Brain microvascular endothelial cell (primary cell): ENCODE data around the gene THADA.

ENCODE experiments used
- DNase-seq: peaks from one replicate; pipeline ENCODE4 v3.0.0-alpha.2; 2020
- H3K27ac ChIP-seq: fragments of 250-450 bp; sonication (Bioruptor Pico); 2 replicates; pipeline ENCODE4 v1.5.1; 2020; ENCODE audit warnings: mild to moderate bottlenecking, moderate library complexity
- H3K27me3 ChIP-seq: fragments of 250-450 bp; sonication (Bioruptor Pico); replicated peaks from 2 replicates; pipeline ENCODE4 v1.5.1; 2020; ENCODE audit warnings: mild to moderate bottlenecking
- H3K36me3 ChIP-seq: fragments of 250-450 bp; sonication (Bioruptor Pico); replicated peaks from 2 replicates; pipeline ENCODE4 v1.5.1; 2020; ENCODE audit warnings: mild to moderate bottlenecking
- H3K4me3 ChIP-seq: 2 replicates; pipeline ENCODE4 v1.5.1; 2011; ENCODE audit warnings: low read depth, mild to moderate bottlenecking, control low read depth, low read length, moderate library complexity
- CTCF ChIP-seq: IDR thresholded peaks from 2 replicates; pipeline ENCODE4 v1.5.1; 2011; ENCODE audit warnings: low read depth, mild to moderate bottlenecking, moderate library complexity, low read length, control low read depth, inconsistent platforms; ENCODE audit errors: missing control alignments
- in situ Hi-C: cut with HindIII; loops from 2 replicates; pipeline ENCODE4 v1.10.0; 2017; ENCODE audit warnings: low sequenced_read_pairs, low pct_ligation_motif_present

The THADA gene

GRCh38 chr2:43569921-43570320 is 25.9 kb downstream of the THADA start:
- H3K36me3 ChIP-seq, result peaks cover 27% of the 10 kb centered on the region
- H3K27me3 ChIP-seq, result no peaks in the 10 kb centered on the region
- in situ Hi-C loops, result no loop called here
- H3K27ac ChIP-seq, result no peak overlapping the region
- no peak for DNase-seq
- H3K4me3 ChIP-seq, result no peak overlapping the region
- TF ChIP-seq CTCF, result no peak

GRCh38 chr2:43568228-43568627 is 27.6 kb downstream of the THADA start:
- Histone ChIP-seq H3K4me3 (no peak overlapping the region), H3K27me3 (no peaks in the 10 kb centered on the region), H3K36me3 (peaks cover 20% of the 10 kb centered on the region), H3K27ac (no peak overlapping the region)
- in situ Hi-C loops, result no loop called here
- TF ChIP-seq CTCF, result no peak
- DNase-seq, result no peak

- Histone ChIP-seq H3K4me3 (no peak overlapping the region), H3K27me3 (no peaks in the 10 kb centered on the region), H3K36me3 (peaks cover 10% of the 10 kb centered on the region), H3K27ac (no peak overlapping the region)
- DNase-seq, result no peak
- TF ChIP-seq CTCF, result no peak
- in situ Hi-C loops, result no loop called here
Measured at GRCh38 chr2:43566461-43566729, 29.4 kb downstream of the THADA start.

- no peak for DNase-seq
- no peak for TF ChIP-seq CTCF
- Histone ChIP-seq H3K27me3 (no peaks in the 10 kb centered on the region), H3K27ac (no peak overlapping the region), H3K36me3 (no peaks in the 10 kb centered on the region), H3K4me3 (no peak overlapping the region)
- in situ Hi-C loops, result no loop called here
Measured at GRCh38 chr2:43563679-43564078, 32.2 kb downstream of the THADA start.

GRCh38 chr2:43560231-43560547 is 35.6 kb downstream of the THADA start:
- in situ Hi-C loops, result no loop called here
- TF ChIP-seq CTCF, result no peak
- peaks cover 6% of the 10 kb centered on the region for H3K36me3 ChIP-seq

GRCh38 chr2:43559391-43560230 is 36.2 kb downstream of the THADA start:
- no peak for DNase-seq
- Histone ChIP-seq H3K27me3 (no peaks in the 10 kb centered on the region), H3K4me3 (no peak overlapping the region), H3K27ac (no peak overlapping the region), H3K36me3 (peaks cover 6% of the 10 kb centered on the region)
- in situ Hi-C loops, result no loop called here
- no peak for TF ChIP-seq CTCF

More at GRCh38 chr2:43560231-43560547, 35.6 kb downstream of the THADA start:
- Histone ChIP-seq H3K27ac (no peak overlapping the region), H3K4me3 (no peak overlapping the region), H3K27me3 (no peaks in the 10 kb centered on the region)
- DNase-seq, result no peak
